IMR-90 (cell line): ENCODE measurements around the gene SLC6A17.

Experiments
- CEBPB ChIP-seq: IDR thresholded peaks from 2 replicates; pipeline ENCODE4 v1.6.1; 2012; ENCODE audit warnings: low read depth, low read length, improper control_type of control experiment
- CTCF ChIP-seq: conservative IDR thresholded peaks from 2 replicates; pipeline ENCODE4 v1.5.1; 2012; ENCODE audit warnings: mild to moderate bottlenecking, low read depth, low read length, improper control_type of control experiment
- ELK1 ChIP-seq: fragments of 150-350 bp; IDR thresholded peaks from 2 replicates; pipeline ENCODE4 v1.6.1; 2016; ENCODE audit warnings: low read depth, mild to moderate bottlenecking, low read length, moderate library complexity, borderline replicate concordance
- USF2 ChIP-seq: fragments of 150-350 bp; IDR thresholded peaks from 2 replicates; pipeline ENCODE4 v1.6.1; 2017; ENCODE audit warnings: mild to moderate bottlenecking, antibody characterized with exemption, low read length, low read depth

- TF ChIP-seq CTCF (no peak), CEBPB (no peak), ELK1 (no peak), USF2 (no peak)
Measured at GRCh38 chr1:110118636-110119396, 31.5 kb upstream of the SLC6A17 start.
